ENCODE results near the gene LIPI.

LIPI gene

DNA sequence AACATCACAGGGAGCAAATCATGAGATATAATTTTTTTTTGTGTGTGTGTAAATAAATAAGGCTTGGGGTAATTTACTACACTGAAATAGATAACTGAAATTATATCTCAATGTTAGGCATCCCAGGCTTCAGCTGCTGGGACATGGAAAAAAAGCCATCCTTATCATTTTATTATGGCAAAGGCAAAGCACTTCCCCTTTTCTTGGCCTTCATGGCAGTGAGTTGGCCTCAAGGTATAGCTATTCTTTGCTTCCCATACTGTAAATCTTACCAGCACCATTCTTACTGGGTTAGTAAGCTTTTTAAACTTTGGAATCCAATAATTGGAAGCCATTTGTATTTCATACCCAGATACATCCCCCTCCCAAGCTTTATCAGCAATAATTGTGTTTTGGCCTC lies 34.2 kb upstream of the LIPI start:
- DNase-seq (ENCODE audit: low spot score) (no peak), ATAC-seq (ENCODE audit: low read depth) (no peak)
- TF ChIP-seq, protein P1, sequence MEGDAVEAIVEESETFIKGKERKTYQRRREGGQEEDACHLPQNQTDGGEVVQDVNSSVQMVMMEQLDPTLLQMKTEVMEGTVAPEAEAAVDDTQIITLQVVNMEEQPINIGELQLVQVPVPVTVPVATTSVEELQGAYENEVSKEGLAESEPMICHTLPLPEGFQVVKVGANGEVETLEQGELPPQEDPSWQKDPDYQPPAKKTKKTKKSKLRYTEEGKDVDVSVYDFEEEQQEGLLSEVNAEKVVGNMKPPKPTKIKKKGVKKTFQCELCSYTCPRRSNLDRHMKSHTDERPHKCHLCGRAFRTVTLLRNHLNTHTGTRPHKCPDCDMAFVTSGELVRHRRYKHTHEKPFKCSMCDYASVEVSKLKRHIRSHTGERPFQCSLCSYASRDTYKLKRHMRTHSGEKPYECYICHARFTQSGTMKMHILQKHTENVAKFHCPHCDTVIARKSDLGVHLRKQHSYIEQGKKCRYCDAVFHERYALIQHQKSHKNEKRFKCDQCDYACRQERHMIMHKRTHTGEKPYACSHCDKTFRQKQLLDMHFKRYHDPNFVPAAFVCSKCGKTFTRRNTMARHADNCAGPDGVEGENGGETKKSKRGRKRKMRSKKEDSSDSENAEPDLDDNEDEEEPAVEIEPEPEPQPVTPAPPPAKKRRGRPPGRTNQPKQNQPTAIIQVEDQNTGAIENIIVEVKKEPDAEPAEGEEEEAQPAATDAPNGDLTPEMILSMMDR (IDR thresholded peaks at IDR 0.05; ENCODE audit: poor library complexity, severe bottlenecking): no peak

DNA sequence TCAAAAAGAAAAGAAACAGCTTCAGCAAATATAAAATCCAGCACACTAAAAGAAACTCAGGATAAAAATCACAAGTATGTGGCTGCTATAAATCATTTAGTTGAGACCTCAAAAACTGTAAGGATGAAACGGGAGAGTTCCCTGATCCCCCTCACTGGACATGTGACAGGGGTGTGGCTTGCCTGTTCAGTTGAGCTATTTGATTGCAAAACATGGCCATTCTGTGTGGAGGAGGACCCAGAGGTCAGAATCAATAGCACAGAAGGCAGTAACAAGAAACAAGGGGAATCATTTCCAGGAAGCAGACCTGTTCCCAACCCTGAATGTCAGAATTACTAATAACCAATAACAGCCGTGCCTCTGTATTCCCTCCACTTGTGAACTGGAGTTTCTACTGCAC lies 33.1 kb upstream of the LIPI start:
- TF ChIP-seq, protein P1 (IDR thresholded peaks at IDR 0.05; ENCODE audit: poor library complexity, severe bottlenecking): no peak
- no peak overlapping the region for H3K27ac ChIP-seq (ENCODE audit: poor library complexity, severe bottlenecking)
- H3K4me3 ChIP-seq (ENCODE audit: severe bottlenecking): no peak overlapping the region
- H3K4me1 ChIP-seq (ENCODE audit: insufficient read depth, poor library complexity, severe bottlenecking): no peaks in the 10 kb centered on the region
- DNase-seq (ENCODE audit: low spot score) (no peak), ATAC-seq (ENCODE audit: low read depth) (no peak)
- no peaks in the 10 kb centered on the region for H3K9me3 ChIP-seq (ENCODE audit: severe bottlenecking)
- no peaks in the 10 kb centered on the region for H3K27me3 ChIP-seq (ENCODE audit: insufficient read depth, poor library complexity, severe bottlenecking)
- no peaks in the 10 kb centered on the region for H3K36me3 ChIP-seq (ENCODE audit: low read depth)

More for the DNA sequence above, 34.2 kb upstream of the LIPI start:
- Histone ChIP-seq H3K36me3 (ENCODE audit: low read depth) (no peaks in the 10 kb centered on the region), H3K4me1 (ENCODE audit: insufficient read depth, poor library complexity, severe bottlenecking) (no peaks in the 10 kb centered on the region), H3K27ac (ENCODE audit: poor library complexity, severe bottlenecking) (no peak overlapping the region), H3K9me3 (ENCODE audit: severe bottlenecking) (no peaks in the 10 kb centered on the region), H3K4me3 (ENCODE audit: severe bottlenecking) (no peak overlapping the region), H3K27me3 (ENCODE audit: insufficient read depth, poor library complexity, severe bottlenecking) (no peaks in the 10 kb centered on the region)

DNA sequence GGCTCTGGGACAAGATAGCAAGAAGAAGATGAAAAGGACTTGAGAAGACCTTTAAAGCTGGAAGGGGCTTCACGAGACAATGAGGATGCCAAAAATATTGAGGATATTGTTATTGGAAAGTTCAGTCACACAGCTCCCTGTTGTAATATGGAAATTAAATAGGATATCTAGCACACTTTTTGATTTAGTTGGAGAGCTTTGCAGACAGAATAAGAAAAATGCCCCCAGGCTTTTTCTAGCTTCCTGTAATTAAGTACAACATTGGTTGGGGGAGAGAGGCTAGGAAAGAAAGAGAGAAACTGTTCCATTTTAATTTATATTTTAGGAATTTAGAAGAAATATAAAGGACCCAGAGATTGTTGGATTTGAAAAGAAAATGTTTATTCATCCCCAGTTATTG lies 32.7 kb upstream of the LIPI start:
- no peak for ATAC-seq (ENCODE audit: low read depth)
- H3K9me3 ChIP-seq (ENCODE audit: severe bottlenecking): no peaks in the 10 kb centered on the region
- H3K27ac ChIP-seq (ENCODE audit: poor library complexity, severe bottlenecking): no peak overlapping the region
- no peaks in the 10 kb centered on the region for H3K36me3 ChIP-seq (ENCODE audit: low read depth)
- H3K4me3 ChIP-seq (ENCODE audit: severe bottlenecking): no peak overlapping the region
- TF ChIP-seq, protein P1 (IDR thresholded peaks at IDR 0.05; ENCODE audit: poor library complexity, severe bottlenecking): no peak
- no peaks in the 10 kb centered on the region for H3K27me3 ChIP-seq (ENCODE audit: insufficient read depth, poor library complexity, severe bottlenecking)
- no peaks in the 10 kb centered on the region for H3K4me1 ChIP-seq (ENCODE audit: insufficient read depth, poor library complexity, severe bottlenecking)
- DNase-seq (ENCODE audit: low spot score): no peak

DNA sequence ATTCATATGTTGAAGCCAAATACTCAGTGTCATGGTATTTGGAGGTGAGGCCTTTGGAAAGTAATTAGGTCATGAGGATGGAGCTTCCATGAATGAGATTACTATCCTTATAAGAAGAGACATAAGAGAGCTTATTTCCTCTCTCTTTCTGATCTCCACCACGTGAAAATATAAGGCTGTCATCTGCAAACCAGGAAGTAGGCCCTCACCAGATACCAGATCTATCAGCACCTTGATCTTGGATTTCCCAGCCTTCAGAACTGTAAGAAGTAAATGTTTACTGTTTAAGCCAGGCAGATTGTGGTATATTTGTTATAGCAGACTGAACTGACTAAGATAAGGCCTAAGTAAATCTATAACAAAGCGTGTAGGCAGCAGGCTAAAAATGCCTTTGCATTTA lies 30.5 kb upstream of the LIPI start:
- Histone ChIP-seq H3K36me3 (ENCODE audit: low read depth) (no peaks in the 10 kb centered on the region), H3K4me1 (ENCODE audit: insufficient read depth, poor library complexity, severe bottlenecking) (no peaks in the 10 kb centered on the region), H3K27me3 (ENCODE audit: insufficient read depth, poor library complexity, severe bottlenecking) (no peaks in the 10 kb centered on the region), H3K9me3 (ENCODE audit: severe bottlenecking) (no peaks in the 10 kb centered on the region), H3K4me3 (ENCODE audit: severe bottlenecking) (no peak overlapping the region), H3K27ac (ENCODE audit: poor library complexity, severe bottlenecking) (no peak overlapping the region)
- TF ChIP-seq, protein P1 (IDR thresholded peaks at IDR 0.05; ENCODE audit: poor library complexity, severe bottlenecking): no peak
- ATAC-seq (ENCODE audit: low read depth): no peak
- no peak for DNase-seq (ENCODE audit: low spot score)

DNA sequence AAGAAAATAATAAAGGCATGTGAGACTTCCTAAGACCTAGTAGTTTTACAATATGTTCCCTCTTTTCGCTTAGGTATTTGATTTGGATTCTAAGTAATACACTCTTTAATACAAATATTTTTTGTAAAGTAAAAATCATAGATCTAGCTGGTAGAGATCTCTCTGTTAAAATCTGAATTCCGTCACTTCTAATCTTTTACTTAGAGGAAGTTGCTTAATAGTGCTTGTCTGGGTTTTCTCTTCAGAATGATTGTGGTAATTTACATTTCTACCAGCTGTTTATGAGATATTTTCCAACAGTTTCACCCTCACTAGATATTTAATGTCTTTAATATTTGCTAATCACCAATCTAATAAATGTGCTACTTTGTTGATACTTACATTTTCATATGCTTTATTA lies 28.5 kb upstream of the LIPI start:
- no peak overlapping the region for H3K27ac ChIP-seq (ENCODE audit: poor library complexity, severe bottlenecking)
- TF ChIP-seq, protein P1 (IDR thresholded peaks at IDR 0.05; ENCODE audit: poor library complexity, severe bottlenecking): no peak
- H3K4me1 ChIP-seq (ENCODE audit: insufficient read depth, poor library complexity, severe bottlenecking): no peaks in the 10 kb centered on the region
- ATAC-seq (ENCODE audit: low read depth) (no peak), DNase-seq (ENCODE audit: low spot score) (no peak)
- H3K36me3 ChIP-seq (ENCODE audit: low read depth): no peaks in the 10 kb centered on the region
- H3K4me3 ChIP-seq (ENCODE audit: severe bottlenecking): no peak overlapping the region
- H3K9me3 ChIP-seq (ENCODE audit: severe bottlenecking): no peaks in the 10 kb centered on the region
- H3K27me3 ChIP-seq (ENCODE audit: insufficient read depth, poor library complexity, severe bottlenecking): no peaks in the 10 kb centered on the region
